NCI-H526 treated with DMSO at 0.1 percent for 48 hours (cell line): ENCODE results near the gene CAPN15.
"Not testable (repeated sequence)": the region's sequence is repeated elsewhere in the genome, so short reads cannot be mapped to it uniquely, and the experiment has no call there.

ENCODE experiments used
- DNase-seq: peaks from one replicate; lab custom pipeline; 2025; lab: John Stamatoyannopoulos, UW

CAPN15 gene

DNA sequence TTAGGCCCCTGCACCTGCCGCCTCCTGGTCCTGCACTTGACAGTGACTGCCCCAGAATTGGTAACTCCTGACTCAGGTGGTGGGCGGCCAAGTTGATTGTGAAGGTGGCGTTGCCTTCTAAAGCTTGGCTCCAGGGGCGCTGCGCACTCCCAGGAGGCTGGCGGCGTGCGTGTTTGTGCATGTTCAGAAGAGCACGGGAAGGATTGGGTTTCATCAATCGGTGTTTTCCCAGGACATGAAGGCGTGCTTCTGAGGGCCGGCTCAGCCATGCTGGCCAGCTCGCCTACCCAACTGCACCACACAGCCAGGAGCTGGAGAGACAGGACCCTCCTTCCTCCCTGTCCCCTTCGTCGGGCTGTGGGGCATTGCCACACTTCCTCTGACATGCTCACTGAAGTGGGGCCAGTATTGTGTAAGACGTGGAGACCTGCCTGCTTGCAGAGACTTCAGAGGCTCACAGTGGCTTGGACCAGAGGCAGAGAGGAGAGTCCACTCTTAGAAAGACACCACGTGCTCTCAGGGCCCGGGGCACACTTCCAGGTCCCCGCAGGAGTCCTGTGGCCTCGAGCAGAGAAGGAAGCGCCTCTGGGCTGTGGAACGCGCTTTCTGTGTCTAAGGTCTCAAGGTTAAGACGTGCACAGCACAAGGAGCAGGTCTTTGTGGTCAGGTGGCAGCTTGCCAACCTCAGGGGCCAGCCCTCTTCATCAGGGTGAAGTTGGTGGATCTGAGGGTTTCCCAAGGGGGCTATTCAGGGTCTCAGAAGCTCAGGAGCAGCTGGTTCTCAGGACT lies 65.2 kb downstream of the CAPN15 start:
- peak; percentile 72 for DNase-seq

GRCh38 chr16:593406-593805 lies 65.9 kb downstream of the CAPN15 start:
- peak; percentile 68 for DNase-seq

GRCh38 chr16:593807-594206 lies 66.3 kb downstream of the CAPN15 start:
- DNase-seq, result no peak

DNA sequence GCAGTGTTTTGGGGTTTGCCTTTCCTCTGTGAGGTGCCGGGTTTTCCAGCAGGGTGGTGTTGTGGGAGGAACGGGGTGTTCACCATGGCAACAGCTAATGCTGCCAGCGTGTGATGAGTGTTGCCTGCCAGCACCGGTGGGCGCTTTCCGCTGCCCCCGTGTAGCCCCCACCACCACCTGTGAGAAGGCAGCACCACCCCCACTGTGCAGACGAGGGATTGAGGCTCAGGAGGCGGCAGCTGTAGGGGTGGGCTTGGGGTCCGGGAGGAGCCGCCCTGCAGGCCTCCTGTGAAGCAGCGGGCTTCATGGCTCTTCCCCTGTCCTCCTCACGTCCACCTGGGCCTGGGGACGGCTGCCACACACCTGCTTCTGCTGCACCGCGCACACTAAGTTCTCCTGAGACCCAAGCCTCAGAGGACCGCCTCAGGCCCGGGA lies 67.6 kb downstream of the CAPN15 start:
- no peak for DNase-seq

GRCh38 chr16:595942-596735 lies 68.6 kb downstream of the CAPN15 start:
- no peak for DNase-seq

DNA sequence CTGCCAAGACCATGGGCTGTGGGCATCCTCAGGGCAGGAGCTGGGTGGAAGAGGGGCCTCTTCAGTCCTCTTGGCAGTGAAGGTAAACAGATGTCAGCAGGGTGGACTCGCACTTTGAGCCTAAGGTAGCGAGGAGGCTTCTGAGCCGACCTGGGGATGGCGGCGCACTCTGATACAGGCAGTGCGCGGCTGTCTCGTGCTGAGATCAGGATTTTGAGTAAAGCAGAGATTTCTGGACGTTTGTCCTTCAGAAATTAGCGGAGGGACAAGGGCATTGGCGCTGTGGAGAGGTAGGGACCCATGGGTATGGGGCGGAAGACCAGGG lies 69.2 kb downstream of the CAPN15 start:
- DNase-seq, result no peak

- DNase-seq, result not testable (repeated sequence)
Observed at GRCh38 chr16:597655-598054, 70.1 kb downstream of the CAPN15 start.

DNA sequence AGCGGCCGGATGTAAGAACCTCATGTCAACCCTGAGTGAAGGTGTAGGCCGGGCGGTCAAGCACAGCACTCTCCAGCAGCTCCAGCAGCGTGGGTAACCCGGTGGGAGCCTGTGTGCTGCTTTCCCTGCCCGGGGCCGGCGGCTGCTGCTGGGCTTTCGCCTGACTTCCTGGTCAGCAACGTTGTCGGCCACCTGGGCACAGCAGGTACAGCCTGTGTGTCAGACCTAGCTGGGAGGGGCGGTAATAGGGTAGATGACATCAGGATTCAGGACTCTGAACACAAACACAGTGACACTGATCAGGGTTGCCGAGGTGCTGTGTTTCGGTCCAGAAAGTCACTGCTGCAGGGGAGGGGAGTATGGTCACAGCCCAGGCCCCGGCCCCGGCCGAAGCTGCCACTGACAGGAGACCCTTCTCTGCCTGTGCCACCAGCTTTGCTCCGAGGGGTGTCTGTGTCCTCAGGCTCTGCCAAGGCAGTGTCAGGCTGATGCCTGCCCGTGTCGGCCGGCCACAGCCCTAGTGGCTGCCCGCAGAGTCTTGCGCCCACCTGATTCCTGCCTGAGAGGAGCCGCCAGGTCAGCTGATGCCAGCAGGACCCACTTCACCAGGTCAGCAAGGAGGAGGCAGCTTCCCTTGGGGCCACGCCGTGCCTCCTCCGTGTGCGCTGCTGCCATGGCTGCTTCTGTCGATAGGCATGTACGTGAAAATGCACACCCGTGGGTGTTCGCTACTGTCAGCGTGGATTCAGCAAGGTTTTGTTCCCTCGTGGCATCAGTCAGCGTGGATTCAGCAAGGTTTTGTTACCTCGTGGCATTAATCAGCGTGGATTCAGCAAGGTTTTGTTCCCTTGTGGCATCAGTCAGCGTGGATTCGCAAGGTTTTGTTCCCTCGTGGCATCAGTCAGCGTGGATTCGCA lies 71.6 kb downstream of the CAPN15 start:
- no peak for DNase-seq

DNA sequence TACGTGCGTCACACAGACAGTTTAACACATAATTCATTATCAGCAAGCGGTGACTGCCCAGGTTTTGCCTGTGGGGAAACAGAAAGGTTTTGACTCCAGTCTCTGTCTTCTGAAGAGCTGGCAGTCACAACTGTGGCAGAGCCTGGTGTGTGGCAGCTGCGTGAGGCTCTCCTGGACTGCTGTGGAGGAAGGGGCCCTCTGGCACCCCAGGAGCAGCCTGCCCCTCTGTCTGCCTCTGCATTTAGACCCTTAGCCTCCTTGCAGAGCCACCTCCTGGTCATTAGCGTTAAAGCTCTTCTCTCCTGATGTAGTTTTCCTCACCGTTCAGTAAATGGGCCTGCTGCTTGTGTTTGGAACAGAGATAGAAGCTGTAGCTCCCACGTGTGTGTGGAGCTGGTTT lies 73.3 kb downstream of the CAPN15 start:
- no peak for DNase-seq

DNA sequence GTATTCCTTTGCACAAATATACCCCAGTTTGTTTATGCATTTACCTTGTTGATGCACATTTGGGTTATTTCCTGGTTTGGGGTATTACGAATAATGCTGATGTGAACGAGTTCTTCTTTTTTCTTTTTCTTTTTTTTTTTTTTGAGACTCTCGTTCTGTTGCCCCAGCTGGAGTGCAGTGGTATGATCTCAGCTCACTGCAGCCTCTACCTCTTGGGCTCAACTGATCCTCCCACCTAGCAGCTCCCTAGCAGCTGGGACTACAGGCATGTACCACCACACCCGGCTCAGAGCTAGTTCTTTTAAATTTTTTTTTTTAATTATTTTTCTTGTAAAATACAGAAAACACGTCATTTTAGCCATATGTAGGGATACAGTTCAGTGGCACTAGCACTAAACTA lies 76.4 kb downstream of the CAPN15 start:
- no peak for DNase-seq
